ENCODE measurements around the gene CAPNS2. TPM values are rescaled to one million over a fixed set of nuclear protein-coding genes. Genes with fewer than 3 reads are reported as not detected.

CAPNS2 gene
- total RNA-seq, 4 donors from 2014 or later: 0.32 to 1.2 (median 0.46) TPM; not detected in 1

- H3K27ac ChIP-seq (replicated peaks in 1 of 4): no peak overlapping the region
Measured at GRCh38 chr16:55539488-55539887, 27.0 kb upstream of the CAPNS2 start.

GRCh38 chr16:55540221-55540620, 26.3 kb upstream of the CAPNS2 start:
- Histone ChIP-seq H3K4me1 (peaks cover 0 to 5% (median 0%) of the 10 kb centered on the region in 4 donors), H3K27me3 (no peaks in the 10 kb centered on the region), H3K9me3 (no peaks in the 10 kb centered on the region), H3K4me3 (no peak overlapping the region), H3K27ac (replicated peaks in 1 of 4) (no peak overlapping the region), H3K36me3 (peaks cover 0 to 3% (median 0%) of the 10 kb centered on the region in 4 donors)
- intact Hi-C loops (cut with DNase I): no loop called here
- TF ChIP-seq CTCF (IDR thresholded peaks at IDR 0.05): no peak
- 96% methylated on average over 1 of the region's 1 CpG for WGBS
- DNase-seq (ENCODE audit: extremely low spot score): no peak

More at GRCh38 chr16:55539488-55539887, 27.0 kb upstream of the CAPNS2 start:
- TF ChIP-seq CTCF (IDR thresholded peaks at IDR 0.05) (no peak), EP300 (IDR thresholded peaks at IDR 0.05) (no peak), POLR2AphosphoS5 (IDR thresholded peaks at IDR 0.05) (no peak), POLR2A (IDR thresholded peaks at IDR 0.05; ENCODE audit: low read depth) (no peak)
- 77% methylated on average over 1 of the region's 1 CpG for WGBS
- H3K4me1 ChIP-seq: peaks cover 0 to 5% (median 0%) of the 10 kb centered on the region in 4 donors
- peaks cover 0 to under 1% (median 0%) of the 10 kb centered on the region in 4 donors for H3K36me3 ChIP-seq
- no peak for DNase-seq (ENCODE audit: extremely low spot score)
- H3K27me3 ChIP-seq: no peaks in the 10 kb centered on the region
- H3K9me3 ChIP-seq: no peaks in the 10 kb centered on the region
- no peak overlapping the region for H3K4me3 ChIP-seq
- intact Hi-C loops (cut with DNase I): no loop called here

GRCh38 chr16:55542459-55543082, 23.9 kb upstream of the CAPNS2 start:
- intact Hi-C loops (cut with DNase I): loop anchor here (2.0 kb wide), 1 partner anchor 78 kb away; no protein-coding TSS in a partner anchor
- Histone ChIP-seq H3K4me1 (peaks cover 0 to 5% (median 0%) of the 10 kb centered on the region in 4 donors), H3K27me3 (no peaks in the 10 kb centered on the region), H3K4me3 (no peak overlapping the region), H3K27ac (replicated peaks in 1 of 4) (peak overlapping the region in 1 of 4 donors; percentile 12), H3K9me3 (no peaks in the 10 kb centered on the region), H3K36me3 (peaks cover 0 to 3% (median 0%) of the 10 kb centered on the region in 4 donors)
- TF ChIP-seq EP300 (IDR thresholded peaks at IDR 0.05): no peak
- TF ChIP-seq POLR2AphosphoS5 (IDR thresholded peaks at IDR 0.05): no peak
- TF ChIP-seq POLR2A (IDR thresholded peaks at IDR 0.05; ENCODE audit: low read depth): no peak
- no peak for TF ChIP-seq CTCF (IDR thresholded peaks at IDR 0.05)
- WGBS: 95% methylated on average over 1 of the region's 1 CpG
- DNase-seq (ENCODE audit: extremely low spot score): no peak

GRCh38 chr16:55543472-55543871, 23.0 kb upstream of the CAPNS2 start:
- Histone ChIP-seq H3K27me3 (no peaks in the 10 kb centered on the region), H3K36me3 (peaks cover 0 to 3% (median 0%) of the 10 kb centered on the region in 4 donors), H3K9me3 (no peaks in the 10 kb centered on the region), H3K4me1 (peaks cover 0 to 5% (median 0%) of the 10 kb centered on the region in 4 donors), H3K27ac (replicated peaks in 1 of 4) (no peak overlapping the region), H3K4me3 (no peak overlapping the region)
- intact Hi-C loops (cut with DNase I): loop anchor here (2.0 kb wide), 1 partner anchor 79 kb away; no protein-coding TSS in a partner anchor
- TF ChIP-seq POLR2AphosphoS5 (IDR thresholded peaks at IDR 0.05): no peak
- no peak for TF ChIP-seq EP300 (IDR thresholded peaks at IDR 0.05)
- TF ChIP-seq CTCF (IDR thresholded peaks at IDR 0.05): peak; percentile 33 to 42 (median 35)
- TF ChIP-seq POLR2A (IDR thresholded peaks at IDR 0.05; ENCODE audit: low read depth): no peak
- DNase-seq (ENCODE audit: extremely low spot score): no peak
- WGBS: 37% methylated on average over 2 of the region's 2 CpGs

All from esophagus muscularis mucosa (tissue), 4 donors.